Measurements from ENCODE around the gene MACROD2.

DNA sequence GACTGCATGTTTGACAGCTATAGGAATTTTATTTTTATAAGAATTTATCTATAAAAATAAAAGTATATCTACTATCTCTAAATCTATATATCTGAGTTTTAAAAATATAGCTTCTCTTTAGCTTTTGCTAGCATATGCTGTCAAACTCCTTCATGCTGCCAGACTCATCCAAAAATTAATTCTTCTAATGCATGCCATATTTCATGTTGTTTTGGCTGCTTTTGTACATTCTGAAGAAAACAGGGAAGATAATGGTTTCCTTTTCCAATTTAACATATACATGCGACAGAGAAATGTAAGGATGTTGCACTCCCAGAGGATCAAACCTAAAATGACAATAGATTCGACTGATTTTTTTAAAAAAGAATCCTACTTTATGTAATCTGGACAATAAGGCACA, 919.3 kb downstream of the MACROD2 start:
- TF ChIP-seq POLR2A (IDR thresholded peaks at IDR 0.05) (no peak), CTCF (IDR thresholded peaks at IDR 0.05) (no peak)

All from uterus (tissue), 2 donors.